IMR-90 (cell line): ENCODE data around the gene BCO2. TPM values are rescaled to one million over a fixed set of nuclear protein-coding genes. Genes with fewer than 3 reads are reported as not detected.

Experiments used
- ATAC-seq: fragments of 200-7000 bp; cut with Tn5 transposase; 2 replicates; pipeline ENCODE4 v1.9.1; 2020; ENCODE audit warnings: low read depth, mild to moderate bottlenecking, moderate library complexity
- BruUV-seq: library from RNA; stranded (reverse); fragments of 400-500 nt; replicated peaks from 2 replicates; lab custom pipeline; 2021; lab: Mats Ljungman, UMichigan
- CTCF ChIA-PET: fragments of 300-600 bp; formaldehyde crosslinking; extraction: SDS; loops from one replicate; lab custom pipeline; 2021; ENCODE audit warnings: antibody characterized with exemption; lab: Yijun Ruan, JAX
- POLR2A ChIA-PET: fragments of 300-600 bp; sonication (Branson Sonifier 250); formaldehyde crosslinking; loops from one replicate; lab custom pipeline; 2022; ENCODE audit warnings: antibody characterized with exemption; ENCODE audit not compliant: unreplicated experiment; lab: Charles Lee
- DNase-seq: peaks from one replicate; pipeline ENCODE4 v3.0.0; 2013
- H2AFZ ChIP-seq: replicated peaks from 2 replicates; pipeline ENCODE3; 2013; ENCODE audit warnings: low read length, mild to moderate bottlenecking; ENCODE audit not compliant: poor library complexity
- H2AK5ac ChIP-seq: 2 replicates; pipeline ENCODE4 v1.6.1; 2013; ENCODE audit warnings: low read depth, low read length, inconsistent platforms
- H2AK9ac ChIP-seq: replicated peaks from 2 replicates; pipeline ENCODE3; 2013; ENCODE audit warnings: mild to moderate bottlenecking, low read depth, low read length, moderate library complexity; ENCODE audit not compliant: poor library complexity
- H2BK120ac ChIP-seq: 2 replicates; pipeline ENCODE4 v1.6.1; 2013; ENCODE audit warnings: low read depth, low read length, inconsistent platforms
- H2BK15ac ChIP-seq: 3 replicates; pipeline ENCODE4 v1.6.1; 2013; ENCODE audit warnings: low read depth, low read length, inconsistent platforms
- H2BK20ac ChIP-seq: 2 replicates; pipeline ENCODE4 v1.6.1; 2013; ENCODE audit warnings: low read depth, mild to moderate bottlenecking, inconsistent platforms, low read length, moderate library complexity
- H2BK5ac ChIP-seq: 2 replicates; pipeline ENCODE4 v1.6.1; 2013; ENCODE audit warnings: mild to moderate bottlenecking, low read depth, low read length, inconsistent platforms; ENCODE audit not compliant: poor library complexity, severe bottlenecking
- H3K14ac ChIP-seq: replicated peaks from 2 replicates; pipeline ENCODE4 v1.6.1; 2013; ENCODE audit warnings: low read depth, low read length, inconsistent platforms
- H3K18ac ChIP-seq: 2 replicates; pipeline ENCODE4 v1.6.1; 2013; ENCODE audit warnings: low read depth, low read length, control low read depth
- H3K23ac ChIP-seq: 2 replicates; pipeline ENCODE4 v1.6.1; 2013; ENCODE audit warnings: low read depth, low read length, inconsistent platforms
- H3K27ac ChIP-seq: 2 replicates; pipeline ENCODE4 v1.5.1; 2013; ENCODE audit warnings: mild to moderate bottlenecking, control low read depth, low read length; ENCODE audit not compliant: insufficient read depth
- H3K27me3 ChIP-seq: 2 replicates; pipeline ENCODE4 v1.6.1; 2013; ENCODE audit warnings: low read length; ENCODE audit not compliant: control insufficient read depth, insufficient read depth
- H3K36me3 ChIP-seq: 2 replicates; pipeline ENCODE4 v1.6.1; 2013; ENCODE audit warnings: low read length, mixed read lengths; ENCODE audit not compliant: control insufficient read depth, insufficient read depth
- H3K4ac ChIP-seq: 2 replicates; pipeline ENCODE4 v1.6.1; 2013; ENCODE audit warnings: low read depth, low read length, inconsistent platforms
- H3K4me1 ChIP-seq: 2 replicates; pipeline ENCODE4 v1.6.1; 2013; ENCODE audit warnings: low read length, mixed read lengths; ENCODE audit not compliant: control insufficient read depth, insufficient read depth
- H3K4me2 ChIP-seq: 2 replicates; pipeline ENCODE4 v1.6.1; 2013; ENCODE audit warnings: low read depth, mild to moderate bottlenecking, control low read depth, low read length, moderate library complexity
- H3K4me3 ChIP-seq: 2 replicates; pipeline ENCODE4 v1.5.1; 2013; ENCODE audit warnings: low read depth, mild to moderate bottlenecking, control low read depth, low read length, moderate library complexity; ENCODE audit not compliant: insufficient read depth
- H3K56ac ChIP-seq: 2 replicates; pipeline ENCODE4 v1.6.1; 2013; ENCODE audit warnings: low read length, inconsistent platforms; ENCODE audit not compliant: insufficient read depth; ENCODE audit errors: extremely low read depth
- H3K79me1 ChIP-seq, 2 experiments: 2 replicates each; pipeline ENCODE4 v1.6.1; 2013; ENCODE audit warnings: low read length in 2 of 2, inconsistent platforms in 1 of 2, low read depth in 1 of 2
- H3K9ac ChIP-seq: 2 replicates; pipeline ENCODE4 v1.6.1; 2013; ENCODE audit warnings: low read depth, low read length, control low read depth
- H3K9me1 ChIP-seq: 2 replicates; pipeline ENCODE4 v1.6.1; 2013; ENCODE audit warnings: low read length, inconsistent platforms; ENCODE audit not compliant: insufficient read depth
- H3K9me3 ChIP-seq: 2 replicates; pipeline ENCODE4 v1.6.1; 2013; ENCODE audit warnings: low read length; ENCODE audit not compliant: control insufficient read depth, insufficient read depth
- H4K20me1 ChIP-seq: 2 replicates; pipeline ENCODE4 v1.6.1; 2013; ENCODE audit warnings: low read length, inconsistent platforms; ENCODE audit not compliant: insufficient read depth
- H4K5ac ChIP-seq: 2 replicates; pipeline ENCODE4 v1.6.1; 2013; ENCODE audit warnings: mild to moderate bottlenecking, low read depth, low read length, control low read depth
- H4K8ac ChIP-seq, 2 experiments: 2 replicates each; pipeline ENCODE4 v1.6.1; 2013; ENCODE audit warnings: low read depth in 2 of 2, low read length in 2 of 2, control low read depth in 1 of 2, inconsistent platforms in 1 of 2
- H4K91ac ChIP-seq: 2 replicates; pipeline ENCODE4 v1.6.1; 2013; ENCODE audit warnings: low read depth, low read length, inconsistent platforms; ENCODE audit not compliant: insufficient read depth
- FOS ChIP-seq: fragments of 150-350 bp; IDR thresholded peaks from 2 replicates; pipeline ENCODE4 v1.6.1; 2016; ENCODE audit warnings: low read depth, low read length
- MAFK ChIP-seq: IDR thresholded peaks from 2 replicates; pipeline ENCODE4 v1.6.1; 2012; ENCODE audit warnings: low read depth, low read length, improper control_type of control experiment
- NFE2L2 ChIP-seq: fragments of 150-350 bp; IDR thresholded peaks from 2 replicates; pipeline ENCODE4 v1.6.1; 2016; ENCODE audit warnings: low read depth, mild to moderate bottlenecking, low read length
- RAD21 ChIP-seq: IDR thresholded peaks from 2 replicates; pipeline ENCODE4 v1.6.1; 2012; ENCODE audit warnings: low read length, improper control_type of control experiment
- RCOR1 ChIP-seq: IDR thresholded peaks from 2 replicates; pipeline ENCODE4 v1.6.1; 2012; ENCODE audit warnings: mild to moderate bottlenecking, low read length, improper control_type of control experiment; ENCODE audit not compliant: insufficient replicate concordance
- USF2 ChIP-seq: fragments of 150-350 bp; IDR thresholded peaks from 2 replicates; pipeline ENCODE4 v1.6.1; 2017; ENCODE audit warnings: mild to moderate bottlenecking, antibody characterized with exemption, low read length, low read depth
- WGBS, 2 experiments: methylation state at CpG; one replicate each; pipeline versions ENCODE4 v1.1.5 to v1.1.7; 2013; ENCODE audit warnings: missing lambda C conversion rate in 2 of 2; ENCODE audit not compliant: insufficient read length in 1 of 2; ENCODE audit errors: extremely low coverage in 2 of 2; 5-methylcytosine and 5-hydroxymethylcytosine counted together
- dilution Hi-C: fragments of 300-500 bp; cut with HindIII; formaldehyde crosslinking; loops from one replicate; pipeline ENCODE4 v1.14.3; 2018; ENCODE audit warnings: low sequenced_read_pairs; ENCODE audit not compliant: unreplicated experiment
- in situ Hi-C: fragments of 300-500 bp; cut with MboI; formaldehyde crosslinking; loops from 3 replicates; pipeline ENCODE4 v1.14.3; 2019; ENCODE audit warnings: low sequenced_read_pairs, inconsistent platforms, mixed read lengths
- intact Hi-C: fragments of 100-400 bp; cut with micrococcal nuclease; formaldehyde crosslinking; loops from 2 replicates; pipeline ENCODE4 v1.10.0; 2022
- polyA plus RNA-seq, 3 experiments: library from polyadenylated mRNA; depleted of rRNA; stranded (reverse); fragments of >200 nt; gene quantifications; 2 replicates each; pipeline ENCODE4 v1.2.3, GENCODE V29; 2012; ENCODE audit warnings: low replicate concordance in 1 of 3
- total RNA-seq: library from RNA; depleted of rRNA; stranded (reverse); fragments of >200 nt; gene quantifications from 2 replicates; pipeline ENCODE4 v1.2.3, GENCODE V29; 2012
- TF ChIP-seq, protein P1 (sequence below): conservative IDR thresholded peaks from 2 replicates; pipeline ENCODE4 v1.5.1; 2012; ENCODE audit warnings: mild to moderate bottlenecking, low read depth, low read length, improper control_type of control experiment

The BCO2 gene
- total and polyA plus RNA-seq, 2 of the 4 experiments (the other 2 are of a cell fraction) = 0.18 to 0.68 TPM

DNA sequence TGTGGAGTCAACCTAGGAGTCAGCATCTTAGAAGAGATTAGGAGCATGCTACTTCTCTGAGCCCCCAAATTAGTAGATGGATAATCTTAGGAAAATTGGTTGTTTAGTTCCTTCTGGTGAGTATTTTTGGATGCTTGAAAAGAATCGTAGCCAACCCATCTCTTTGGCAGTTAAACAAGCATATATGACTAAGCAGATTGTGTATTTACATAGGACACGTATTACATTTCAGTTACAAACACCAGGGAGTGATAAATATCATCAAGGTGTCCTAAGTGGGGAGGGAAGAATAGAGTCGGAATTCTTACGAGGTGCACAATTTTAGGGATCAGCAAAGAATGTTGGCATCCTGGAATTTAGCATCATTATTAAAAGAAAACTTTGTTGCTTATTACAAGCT is 71.9 kb downstream of the BCO2 start:
- in situ Hi-C loops (no loop called here), dilution Hi-C loops (no loop called here), intact Hi-C loops (no loop called here)
- H2AK5ac ChIP-seq = no peak overlapping the region
- BruUV-seq = no TSS peak
- ChIA-PET CTCF (no interaction called here), POLR2A (no interaction called here)
- no peak overlapping the region for H4K91ac ChIP-seq
- H3K4ac ChIP-seq = no peak overlapping the region
- no peak overlapping the region for H3K4me3 ChIP-seq
- no peak overlapping the region for H2BK15ac ChIP-seq
- H3K23ac ChIP-seq = no peak overlapping the region
- peaks cover 3% of the 10 kb centered on the region; the same call in 1 of the 2 replicates for H3K4me1 ChIP-seq
- H3K9ac ChIP-seq = no peak overlapping the region
- peak overlapping the region; percentile 79; the same call in 1 of the 2 replicates for H3K4me2 ChIP-seq
- no peaks in the 10 kb centered on the region for H3K27me3 ChIP-seq
- TF ChIP-seq, protein P1, sequence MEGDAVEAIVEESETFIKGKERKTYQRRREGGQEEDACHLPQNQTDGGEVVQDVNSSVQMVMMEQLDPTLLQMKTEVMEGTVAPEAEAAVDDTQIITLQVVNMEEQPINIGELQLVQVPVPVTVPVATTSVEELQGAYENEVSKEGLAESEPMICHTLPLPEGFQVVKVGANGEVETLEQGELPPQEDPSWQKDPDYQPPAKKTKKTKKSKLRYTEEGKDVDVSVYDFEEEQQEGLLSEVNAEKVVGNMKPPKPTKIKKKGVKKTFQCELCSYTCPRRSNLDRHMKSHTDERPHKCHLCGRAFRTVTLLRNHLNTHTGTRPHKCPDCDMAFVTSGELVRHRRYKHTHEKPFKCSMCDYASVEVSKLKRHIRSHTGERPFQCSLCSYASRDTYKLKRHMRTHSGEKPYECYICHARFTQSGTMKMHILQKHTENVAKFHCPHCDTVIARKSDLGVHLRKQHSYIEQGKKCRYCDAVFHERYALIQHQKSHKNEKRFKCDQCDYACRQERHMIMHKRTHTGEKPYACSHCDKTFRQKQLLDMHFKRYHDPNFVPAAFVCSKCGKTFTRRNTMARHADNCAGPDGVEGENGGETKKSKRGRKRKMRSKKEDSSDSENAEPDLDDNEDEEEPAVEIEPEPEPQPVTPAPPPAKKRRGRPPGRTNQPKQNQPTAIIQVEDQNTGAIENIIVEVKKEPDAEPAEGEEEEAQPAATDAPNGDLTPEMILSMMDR = no peak
- TF ChIP-seq FOS = peak; percentile 59
- TF ChIP-seq RCOR1 = no peak
- no peak for TF ChIP-seq USF2
- peak; percentile 82 for TF ChIP-seq NFE2L2
- no peak for TF ChIP-seq RAD21
- TF ChIP-seq MAFK = peak; percentile 30; the same call in 1 of the 2 replicates
- no peak overlapping the region for H3K56ac ChIP-seq
- no peak overlapping the region for H2AK9ac ChIP-seq
- no peaks in the 10 kb centered on the region; the same call in 1 of the 2 replicates for H3K9me3 ChIP-seq
- whole genome bisulfite sequencing, 2 experiments = no CpG with 5 or more reads among the region's 4 CpGs
- H3K27ac ChIP-seq = no peak overlapping the region
- ATAC-seq (peak; percentile 47), DNase-seq (peak; percentile 80)
- peaks cover 5% of the 10 kb centered on the region; the same call in 1 of the 2 replicates for H3K9me1 ChIP-seq
- no peak overlapping the region for H2AFZ ChIP-seq
- H3K14ac ChIP-seq = no peak overlapping the region
- H3K18ac ChIP-seq = no peak overlapping the region
- H2BK20ac ChIP-seq = no peak overlapping the region
- H4K8ac ChIP-seq = no peak overlapping the region
- peak overlapping the region; percentile 32; the same call in 1 of the 2 replicates for H2BK120ac ChIP-seq
- H3K36me3 ChIP-seq = peaks cover 3% of the 10 kb centered on the region; the same call in 1 of the 2 replicates
- H3K79me1 ChIP-seq = no peaks in the 10 kb centered on the region
- H4K20me1 ChIP-seq = no peaks in the 10 kb centered on the region
- no peak overlapping the region for H4K5ac ChIP-seq
- H2BK5ac ChIP-seq = peak overlapping the region; percentile 2
